ENCODE data around the gene CENPE.

The CENPE gene

DNA sequence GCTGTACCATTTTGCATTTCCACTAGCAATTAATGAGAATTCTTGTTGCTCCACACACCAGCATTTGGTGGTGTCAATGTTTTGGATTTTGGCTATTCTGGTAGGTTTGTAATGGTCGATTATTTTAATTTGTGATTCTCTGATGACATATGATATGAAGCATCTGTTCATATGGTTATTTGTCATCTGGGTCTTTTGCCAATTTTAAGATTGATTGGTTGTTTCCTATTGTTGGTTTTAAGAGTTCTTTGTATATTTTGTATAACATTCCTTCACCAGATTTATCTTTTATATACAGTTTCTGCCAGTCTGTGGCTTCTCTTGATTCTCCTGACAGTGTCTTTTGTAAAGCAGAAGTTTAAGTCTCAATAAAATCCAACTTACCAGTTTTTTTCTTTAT lies 80.0 kb downstream of the CENPE start:
- TF ChIP-seq POLR2AphosphoS5 (IDR thresholded peaks at IDR 0.05; ENCODE audit: low read depth, low read length) (no peak), TAF1 (IDR thresholded peaks at IDR 0.05; ENCODE audit: borderline replicate concordance, low read depth, low read length) (no peak)
- FAIRE-seq (no peak), DNase-seq (ENCODE audit: insufficient read length) (no peak)

DNA sequence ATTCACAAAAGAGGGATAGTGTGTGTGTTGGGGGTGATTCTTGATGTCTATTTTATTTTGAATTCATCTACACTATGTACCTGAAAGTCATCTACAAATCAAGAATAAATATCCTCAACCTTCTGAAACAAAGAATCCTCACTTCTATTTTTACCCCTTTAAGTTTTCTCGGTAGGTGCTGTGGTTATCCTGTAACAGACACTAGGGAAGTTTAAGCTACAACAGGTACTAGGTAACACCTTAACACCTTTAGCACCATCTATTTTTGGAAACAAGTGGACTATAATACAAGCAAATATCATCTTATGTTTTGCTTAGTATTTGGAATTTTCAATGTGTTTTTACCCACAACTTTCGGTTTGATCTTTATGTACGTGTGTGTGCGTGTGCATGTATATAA lies 86.5 kb downstream of the CENPE start:
- TF ChIP-seq POLR2AphosphoS5 (IDR thresholded peaks at IDR 0.05; ENCODE audit: low read depth, low read length), result no peak
- no peak for TF ChIP-seq TAF1 (IDR thresholded peaks at IDR 0.05; ENCODE audit: borderline replicate concordance, low read depth, low read length)
- no peak for TF ChIP-seq POLR2A (IDR thresholded peaks at IDR 0.05; ENCODE audit: low read depth, low read length)
- DNase-seq (ENCODE audit: insufficient read length) (no peak), FAIRE-seq (peak; percentile 53)

DNA sequence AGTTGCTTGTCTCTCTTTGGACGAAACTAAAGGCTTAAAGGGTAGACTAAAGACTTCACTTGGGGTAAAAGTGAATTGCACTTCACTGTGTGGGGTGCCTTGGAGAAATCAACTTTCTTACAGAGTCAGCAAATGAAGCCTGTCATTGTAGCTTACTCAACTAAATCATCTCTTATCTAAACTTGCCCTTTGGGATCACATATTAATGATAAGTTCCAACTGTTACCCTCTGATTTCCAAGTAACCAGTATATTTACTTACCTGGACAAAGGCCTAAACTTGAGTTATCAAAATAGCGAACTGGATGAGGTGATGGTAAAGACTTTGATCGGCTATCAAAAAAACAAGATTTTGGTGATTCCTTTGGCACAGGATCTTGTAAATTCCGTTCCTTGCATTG lies 89.6 kb downstream of the CENPE start:
- FAIRE-seq, result no peak
- TF ChIP-seq POLR2A (IDR thresholded peaks at IDR 0.05; ENCODE audit: low read depth, low read length) (no peak), POLR2AphosphoS5 (IDR thresholded peaks at IDR 0.05; ENCODE audit: low read depth, low read length) (no peak), TAF1 (IDR thresholded peaks at IDR 0.05; ENCODE audit: borderline replicate concordance, low read depth, low read length) (no peak)
- no peak for DNase-seq (ENCODE audit: insufficient read length)

DNA sequence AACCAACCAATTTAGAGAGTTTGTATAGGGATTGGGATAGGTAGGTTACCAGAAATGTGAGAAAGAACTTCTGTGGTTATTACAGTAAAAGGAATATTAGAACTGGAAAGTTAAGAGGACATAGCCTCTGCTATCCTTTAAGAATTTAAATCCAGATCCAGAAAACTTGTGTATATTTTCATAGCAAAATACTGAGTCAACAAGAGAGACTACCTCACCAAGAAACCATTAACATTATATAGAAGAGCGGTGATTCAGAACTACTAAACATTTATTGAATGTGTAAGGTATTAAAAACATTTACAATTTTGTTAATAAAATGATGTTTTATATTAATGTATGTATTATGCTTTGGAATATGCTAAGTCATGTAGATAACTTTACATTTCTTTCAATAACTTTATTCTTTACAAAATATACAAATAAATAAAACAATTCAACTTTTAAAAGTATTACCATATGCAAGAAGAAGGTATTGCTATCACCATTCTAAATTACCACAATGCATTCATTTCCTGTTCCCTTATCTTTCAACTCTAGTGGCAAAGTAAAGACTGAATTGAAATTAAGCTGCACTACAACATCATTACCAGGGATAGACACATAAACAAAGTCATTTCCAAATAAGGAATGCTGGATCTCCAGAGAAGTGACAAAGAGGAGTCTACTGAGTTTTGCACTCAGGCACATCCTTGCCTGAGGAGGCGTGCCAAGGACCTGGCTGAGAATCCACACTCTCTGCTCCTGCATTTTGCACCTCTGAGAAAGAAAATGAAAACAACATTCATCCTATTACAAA lies 92.4 kb downstream of the CENPE start:
- FAIRE-seq (peak; percentile 30), DNase-seq (ENCODE audit: insufficient read length) (no peak)
- TF ChIP-seq POLR2A (IDR thresholded peaks at IDR 0.05; ENCODE audit: low read depth, low read length) (no peak), TAF1 (IDR thresholded peaks at IDR 0.05; ENCODE audit: borderline replicate concordance, low read depth, low read length) (no peak), POLR2AphosphoS5 (IDR thresholded peaks at IDR 0.05; ENCODE audit: low read depth, low read length) (no peak)

DNA sequence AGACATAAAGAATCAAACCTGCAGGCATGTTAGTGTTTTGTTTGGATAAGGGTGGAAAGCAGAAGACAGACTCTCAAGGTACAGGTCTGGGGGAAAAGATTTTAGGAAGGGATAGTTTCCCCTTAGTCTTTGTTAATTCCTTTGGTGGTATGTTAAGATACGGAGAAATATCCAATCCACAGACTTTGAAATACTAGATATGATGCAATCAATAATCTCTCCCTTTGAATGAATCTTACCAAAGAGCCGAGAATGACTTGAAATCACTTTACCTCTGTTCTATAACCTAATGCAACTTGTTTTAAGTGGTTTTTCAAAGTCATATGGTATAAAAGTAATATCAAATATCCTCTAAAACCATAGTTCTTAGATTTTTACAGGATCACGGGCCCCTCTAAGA lies 93.3 kb downstream of the CENPE start:
- TF ChIP-seq TAF1 (IDR thresholded peaks at IDR 0.05; ENCODE audit: borderline replicate concordance, low read depth, low read length) (no peak), POLR2AphosphoS5 (IDR thresholded peaks at IDR 0.05; ENCODE audit: low read depth, low read length) (no peak), POLR2A (IDR thresholded peaks at IDR 0.05; ENCODE audit: low read depth, low read length) (no peak)
- DNase-seq (ENCODE audit: insufficient read length), result no peak
- no peak for FAIRE-seq

DNA sequence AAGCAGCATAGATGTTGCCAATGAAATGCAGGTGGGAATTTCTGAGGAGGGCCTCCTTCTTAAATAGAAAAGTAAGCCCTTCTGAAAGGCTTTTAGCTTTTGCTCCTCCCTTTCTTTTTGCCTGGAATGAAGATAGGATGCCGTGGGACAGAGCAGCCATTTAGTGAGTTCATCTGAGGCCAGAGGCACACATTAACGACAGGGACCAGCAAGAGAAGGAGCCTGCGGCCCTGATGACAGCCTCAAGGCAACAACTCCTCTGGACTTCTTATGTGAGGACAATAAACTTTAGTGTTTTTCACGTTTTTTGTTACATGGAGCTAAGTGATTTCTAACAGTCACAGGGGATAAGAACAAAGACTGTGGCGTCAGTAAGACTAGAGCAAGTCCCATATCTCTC lies 97.5 kb downstream of the CENPE start:
- FAIRE-seq, result no peak
- DNase-seq (ENCODE audit: insufficient read length), result no peak
- TF ChIP-seq POLR2AphosphoS5 (IDR thresholded peaks at IDR 0.05; ENCODE audit: low read depth, low read length) (no peak), TAF1 (IDR thresholded peaks at IDR 0.05; ENCODE audit: borderline replicate concordance, low read depth, low read length) (no peak), POLR2A (IDR thresholded peaks at IDR 0.05; ENCODE audit: low read depth, low read length) (no peak)

DNA sequence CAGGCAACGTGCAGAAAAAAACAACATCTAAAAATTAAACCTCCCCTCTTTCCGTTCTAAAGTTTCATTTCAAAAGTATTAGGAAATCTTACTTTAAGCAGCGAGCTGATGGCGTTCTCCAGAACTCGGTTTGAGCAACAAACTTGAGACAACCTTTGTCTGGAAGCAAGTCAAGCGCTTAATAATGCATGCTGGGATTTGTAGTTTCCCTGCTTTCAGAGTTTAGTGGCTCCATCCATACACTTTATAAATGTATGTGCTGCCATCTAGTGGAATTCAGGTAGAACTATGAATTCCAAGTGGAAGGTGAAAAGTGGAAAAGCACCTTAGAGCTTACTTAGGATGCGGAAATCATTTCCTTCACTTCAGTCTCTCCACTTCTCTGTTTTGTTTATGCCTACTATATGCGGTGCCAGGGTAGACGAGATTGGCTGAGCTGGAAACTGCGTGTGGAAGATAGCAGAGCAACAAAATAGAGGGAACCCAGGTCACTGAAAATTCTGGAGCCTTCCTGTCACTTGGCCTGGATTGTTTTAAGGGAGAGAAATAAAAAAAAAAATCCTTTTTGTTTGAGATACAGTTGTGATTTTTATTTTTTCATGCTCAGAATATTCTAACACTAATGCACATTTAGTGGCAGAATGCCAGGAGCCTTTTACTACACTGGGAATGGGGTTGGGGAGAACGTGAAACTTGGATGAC lies 98.3 kb downstream of the CENPE start, which contains the start of gene BDH2:
BDH2 (minus strand) TSS at position 144 of the 702 bp plus-strand sequence. CDS start 3,580 bp downstream, outside the sequence.
- DNase-seq (ENCODE audit: insufficient read length) (no peak), FAIRE-seq (peak; percentile 88)
- TF ChIP-seq POLR2A (IDR thresholded peaks at IDR 0.05; ENCODE audit: low read depth, low read length) (no peak), POLR2AphosphoS5 (IDR thresholded peaks at IDR 0.05; ENCODE audit: low read depth, low read length) (no peak), TAF1 (IDR thresholded peaks at IDR 0.05; ENCODE audit: borderline replicate concordance, low read depth, low read length) (no peak)

DNA sequence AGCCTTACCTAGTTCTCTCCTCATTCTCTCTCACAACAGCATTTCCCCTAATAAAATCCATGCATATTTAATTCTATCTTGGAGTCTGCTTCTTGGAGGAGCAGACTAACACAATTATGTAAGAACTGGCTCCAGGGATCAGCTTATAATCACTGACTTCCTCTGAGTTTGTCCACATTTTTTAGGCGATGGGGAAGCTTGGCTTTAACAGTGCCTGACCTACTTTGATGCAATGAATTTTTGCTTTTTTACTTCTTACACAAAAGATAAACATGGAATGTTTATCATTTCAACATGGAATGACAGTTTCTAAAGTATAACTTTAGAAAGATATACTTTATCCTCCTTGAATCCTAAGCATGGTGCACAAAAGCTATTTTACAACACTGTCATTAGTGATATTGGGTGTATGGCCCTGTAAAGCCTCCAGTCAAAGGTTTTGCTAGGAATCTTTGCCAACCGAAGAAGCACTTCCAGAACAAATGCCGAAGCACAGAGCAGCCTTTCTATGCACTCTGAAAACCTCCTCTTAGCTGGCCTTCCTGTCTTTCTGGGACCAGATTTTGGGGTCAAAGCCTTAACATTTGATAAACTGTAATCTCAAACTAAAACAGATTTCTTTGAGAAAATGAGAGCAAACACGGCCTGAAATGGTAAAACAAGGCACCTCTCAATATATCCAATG lies 99.2 kb downstream of the CENPE start:
- TF ChIP-seq POLR2AphosphoS5 (IDR thresholded peaks at IDR 0.05; ENCODE audit: low read depth, low read length) (no peak), POLR2A (IDR thresholded peaks at IDR 0.05; ENCODE audit: low read depth, low read length) (no peak), TAF1 (IDR thresholded peaks at IDR 0.05; ENCODE audit: borderline replicate concordance, low read depth, low read length) (no peak)
- DNase-seq (ENCODE audit: insufficient read length), result no peak
- FAIRE-seq, result peak; percentile 33

DNA sequence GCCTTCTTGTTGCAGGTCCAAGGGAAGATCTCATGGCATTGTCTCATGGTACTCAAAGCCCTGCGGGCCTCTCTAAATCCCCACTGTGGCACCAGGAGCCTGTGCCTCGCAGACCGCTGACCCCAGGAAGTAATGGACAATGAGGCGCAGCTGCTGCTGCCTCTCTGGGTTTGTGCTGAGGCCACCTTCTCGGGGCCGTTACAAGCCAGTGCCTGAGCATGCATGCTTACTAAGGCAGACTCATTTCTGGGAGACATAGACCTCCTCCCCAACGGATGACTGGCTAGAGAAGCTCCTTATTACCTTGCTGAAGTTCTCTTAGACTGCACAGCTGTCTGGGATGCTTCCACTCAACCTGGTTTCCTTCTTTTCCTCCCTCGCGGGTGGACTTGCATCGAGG lies 99.8 kb downstream of the CENPE start:
- FAIRE-seq (no peak), DNase-seq (ENCODE audit: insufficient read length) (no peak)
- TF ChIP-seq POLR2AphosphoS5 (IDR thresholded peaks at IDR 0.05; ENCODE audit: low read depth, low read length), result no peak
- no peak for TF ChIP-seq POLR2A (IDR thresholded peaks at IDR 0.05; ENCODE audit: low read depth, low read length)
- no peak for TF ChIP-seq TAF1 (IDR thresholded peaks at IDR 0.05; ENCODE audit: borderline replicate concordance, low read depth, low read length)

DNA sequence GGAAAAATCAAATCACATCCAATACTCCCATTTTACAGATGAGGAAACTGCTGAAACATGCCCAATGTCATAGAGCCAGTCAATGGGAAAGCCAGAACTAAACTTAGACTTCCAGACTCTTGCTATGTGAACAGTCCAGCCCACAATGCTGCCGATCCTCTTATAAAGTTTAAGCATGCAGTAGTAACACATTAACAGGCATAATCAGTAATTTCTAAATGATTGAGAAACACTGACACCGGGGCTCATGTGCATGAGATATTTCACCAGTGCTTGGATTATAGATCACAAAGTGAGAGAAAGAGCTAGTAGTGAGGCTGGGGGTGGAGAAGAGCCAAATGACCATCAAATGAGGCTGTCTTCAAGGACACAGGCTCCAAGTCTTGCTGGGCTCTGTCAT lies 101.0 kb downstream of the CENPE start:
- no peak for FAIRE-seq

DNA sequence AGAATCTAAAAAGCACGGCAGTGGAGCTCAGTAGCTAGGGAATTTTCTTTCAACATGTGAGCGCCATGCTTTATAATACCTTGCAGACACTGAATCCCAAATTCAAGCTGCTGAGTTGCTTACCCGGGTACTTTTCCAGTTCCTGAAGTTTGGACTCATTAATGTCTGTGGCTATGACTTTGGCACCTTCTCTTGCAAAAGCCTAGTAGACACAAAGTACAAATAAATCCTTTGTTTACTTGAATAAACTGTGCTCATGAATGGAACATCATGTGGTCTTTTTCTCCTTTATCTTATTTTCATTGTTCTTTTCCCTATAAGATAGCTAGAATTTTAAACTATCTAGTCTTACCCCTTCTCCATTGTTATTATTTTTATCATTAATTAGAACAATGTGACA lies 103.1 kb downstream of the CENPE start:
- no peak for TF ChIP-seq POLR2A (IDR thresholded peaks at IDR 0.05; ENCODE audit: low read depth, low read length)
- TF ChIP-seq TAF1 (IDR thresholded peaks at IDR 0.05; ENCODE audit: borderline replicate concordance, low read depth, low read length), result no peak
- no peak for TF ChIP-seq POLR2AphosphoS5 (IDR thresholded peaks at IDR 0.05; ENCODE audit: low read depth, low read length)
- no peak for FAIRE-seq
- DNase-seq (ENCODE audit: insufficient read length), result no peak

More for the DNA sequence above, 101.0 kb downstream of the CENPE start:
- TF ChIP-seq POLR2AphosphoS5 (IDR thresholded peaks at IDR 0.05; ENCODE audit: low read depth, low read length) (no peak), POLR2A (IDR thresholded peaks at IDR 0.05; ENCODE audit: low read depth, low read length) (no peak), TAF1 (IDR thresholded peaks at IDR 0.05; ENCODE audit: borderline replicate concordance, low read depth, low read length) (no peak)
- DNase-seq (ENCODE audit: insufficient read length), result no peak
